Activated CD8-positive, alpha-beta memory T cell treated with anti-CD3 and anti-CD28 coated beads for 4 hours (primary cell): ENCODE data around the gene MGLL.

ENCODE experiments used
- DNase-seq, 2 donors: peaks; one replicate each; pipeline ENCODE4 v3.0.0-alpha.2; 2020; ENCODE audit warnings: low read depth in 2 of 2

The MGLL gene

DNA sequence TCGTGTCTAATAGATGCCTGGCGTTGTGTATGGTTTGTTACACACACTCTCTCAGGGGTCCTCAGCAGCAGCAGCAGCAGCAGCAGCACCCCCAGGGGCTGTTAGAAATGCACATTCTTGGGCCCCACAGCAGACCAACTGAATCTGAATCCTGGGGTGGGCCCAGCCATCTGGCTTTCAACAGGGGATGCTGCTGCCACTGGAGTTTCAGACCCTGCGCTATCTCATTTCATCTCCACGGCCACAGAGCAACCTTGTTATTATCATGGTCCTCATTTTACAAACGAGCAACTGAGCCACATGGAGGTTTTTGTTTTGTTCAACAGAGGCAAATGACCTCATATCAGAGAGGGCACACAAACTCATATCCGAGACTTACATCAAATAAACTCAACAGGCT lies 47.7 kb downstream of the MGLL start:
- DNase-seq: no peak

GRCh38 chr3:127773752-127774395 lies 48.4 kb downstream of the MGLL start:
- no peak for DNase-seq

GRCh38 chr3:127772827-127773751 lies 49.2 kb downstream of the MGLL start:
- DNase-seq: no peak

GRCh38 chr3:127772273-127772672 lies 50.0 kb downstream of the MGLL start:
- DNase-seq: no peak

GRCh38 chr3:127771746-127772145 lies 50.6 kb downstream of the MGLL start:
- DNase-seq: no peak

- no peak for DNase-seq
Observed at GRCh38 chr3:127770671-127771355, 51.5 kb downstream of the MGLL start.

GRCh38 chr3:127769284-127770081 lies 52.8 kb downstream of the MGLL start:
- DNase-seq: no peak

DNA sequence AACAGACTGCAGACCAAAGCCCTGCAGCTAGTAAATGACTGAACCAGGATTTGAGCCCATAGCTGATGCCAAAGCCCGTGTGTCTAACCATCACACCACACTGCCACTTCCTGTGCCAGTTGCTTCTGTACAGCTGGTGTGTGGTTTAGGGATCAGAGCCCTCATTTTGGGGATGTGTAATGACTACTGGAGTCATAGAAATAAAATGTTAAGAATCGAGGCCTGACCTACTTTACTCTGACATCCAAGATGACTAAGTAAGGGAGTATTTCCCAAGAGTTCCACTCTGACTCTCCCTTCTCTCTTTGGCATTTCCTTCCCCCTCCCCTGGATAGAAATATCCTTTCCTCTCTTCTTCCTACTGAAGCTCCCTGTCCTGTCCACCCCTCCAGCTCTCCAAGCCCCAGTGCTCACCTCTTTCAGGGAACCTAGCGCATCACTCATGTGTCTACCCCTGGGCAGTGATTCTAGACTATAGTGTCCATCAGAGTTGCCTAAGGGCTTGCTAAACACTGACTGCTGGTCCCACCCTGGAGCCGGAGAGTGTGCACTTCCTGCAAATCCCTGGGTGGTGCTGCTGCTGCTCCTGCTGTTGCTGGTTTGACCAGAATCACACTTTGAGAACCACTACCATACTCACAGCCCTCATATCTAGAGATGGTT lies 53.8 kb downstream of the MGLL start:
- no peak for DNase-seq

DNA sequence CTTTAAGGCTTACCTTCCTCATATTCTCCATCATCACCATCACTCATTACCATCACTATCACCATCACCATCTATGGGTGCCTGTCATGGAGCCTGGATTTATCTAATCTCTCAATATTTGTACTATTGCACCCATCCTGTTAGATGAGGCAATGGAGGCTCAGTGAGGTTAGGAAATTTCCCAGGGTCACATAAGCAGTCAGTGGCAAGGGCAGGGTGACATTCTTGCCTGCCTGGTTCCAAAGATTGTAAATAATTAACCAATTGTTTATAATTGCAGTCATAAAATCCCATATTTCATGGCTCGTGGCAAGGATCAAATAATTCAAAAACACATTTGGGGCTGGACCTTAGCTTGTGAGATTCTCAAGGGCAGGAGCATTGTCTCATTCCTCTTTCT lies 55.2 kb downstream of the MGLL start:
- DNase-seq: no peak

DNA sequence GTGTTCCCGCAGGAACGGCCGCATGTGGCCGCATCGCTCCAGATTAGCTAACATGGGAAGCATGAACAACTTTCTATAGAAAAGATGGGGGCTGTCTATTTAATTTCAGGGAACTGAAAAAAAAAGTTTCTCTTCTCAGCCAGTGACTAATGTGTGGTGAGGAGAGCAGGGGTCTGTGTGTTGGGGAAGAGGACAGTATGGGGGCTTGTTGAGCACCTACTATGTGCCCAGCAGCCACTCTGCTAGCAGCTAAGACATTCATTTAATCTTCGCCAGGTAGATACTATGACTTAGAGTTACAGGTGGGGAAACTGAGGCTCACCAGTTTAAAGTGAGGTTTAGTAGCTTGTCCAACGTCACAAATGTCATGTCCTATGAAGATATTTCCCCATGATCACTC lies 56.6 kb downstream of the MGLL start:
- DNase-seq: no peak

GRCh38 chr3:127764841-127765362 lies 57.4 kb downstream of the MGLL start:
- no peak for DNase-seq

- no peak for DNase-seq
Observed at GRCh38 chr3:127764301-127764700, 58.0 kb downstream of the MGLL start.

DNA sequence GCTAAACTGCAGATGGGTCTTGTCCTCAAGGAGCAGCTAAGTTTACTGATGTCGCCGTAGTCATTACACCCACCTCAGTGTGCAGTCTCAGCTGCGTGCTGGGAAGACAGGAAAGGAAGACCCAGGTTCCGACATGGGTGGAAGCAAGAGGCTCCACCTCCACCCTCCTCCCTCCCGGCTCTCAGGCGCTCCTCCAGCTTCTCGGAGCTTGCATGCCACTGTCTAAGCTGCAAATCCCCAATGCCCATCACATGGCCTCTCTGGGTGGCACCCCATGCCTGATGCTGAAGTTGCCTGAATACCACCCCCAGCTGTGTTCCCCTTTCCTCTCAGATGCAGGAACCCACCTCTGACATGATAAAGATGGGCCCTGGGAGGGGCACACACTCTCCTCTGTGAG lies 58.5 kb downstream of the MGLL start:
- DNase-seq: no peak

GRCh38 chr3:127763337-127763736 lies 59.0 kb downstream of the MGLL start:
- DNase-seq: no peak

- DNase-seq: no peak
Observed at GRCh38 chr3:127762787-127763105, 59.6 kb downstream of the MGLL start.

DNA sequence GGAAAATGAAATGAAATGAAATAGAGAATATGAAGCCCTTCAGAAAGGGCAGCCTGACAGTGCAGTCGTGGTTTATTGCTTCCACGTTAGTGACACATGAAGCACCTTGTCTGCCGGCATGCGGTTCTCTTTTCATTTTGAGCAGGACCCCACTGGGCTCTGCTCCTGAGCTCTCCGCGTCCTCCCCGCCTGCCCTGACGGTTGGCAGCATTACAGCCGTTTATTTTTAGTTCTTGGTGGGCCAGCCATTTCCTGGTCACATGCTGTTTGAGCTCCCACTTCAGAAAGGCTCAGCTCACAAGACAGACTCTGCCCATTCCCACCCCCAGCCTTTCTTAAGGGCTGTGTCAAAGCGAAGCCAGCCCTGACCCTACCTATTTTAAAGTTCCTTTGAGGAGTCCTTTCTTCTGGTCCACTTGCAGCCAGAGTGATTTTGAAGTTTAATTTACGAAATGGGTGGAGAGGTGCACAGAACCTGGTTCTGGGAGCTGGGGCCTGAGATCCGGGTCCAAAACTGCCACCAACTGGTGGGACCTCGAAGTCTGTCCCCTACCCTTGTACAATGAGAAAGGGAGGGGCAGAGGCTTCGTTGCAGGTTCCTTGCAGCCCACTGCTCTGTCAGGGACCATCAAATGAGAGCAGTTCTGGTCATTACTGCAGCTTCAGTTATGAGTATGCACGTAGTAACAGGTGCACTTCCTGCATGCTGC lies 60.1 kb downstream of the MGLL start:
- DNase-seq: no peak

- no peak for DNase-seq
Observed at GRCh38 chr3:127761441-127761801, 60.9 kb downstream of the MGLL start.

DNA sequence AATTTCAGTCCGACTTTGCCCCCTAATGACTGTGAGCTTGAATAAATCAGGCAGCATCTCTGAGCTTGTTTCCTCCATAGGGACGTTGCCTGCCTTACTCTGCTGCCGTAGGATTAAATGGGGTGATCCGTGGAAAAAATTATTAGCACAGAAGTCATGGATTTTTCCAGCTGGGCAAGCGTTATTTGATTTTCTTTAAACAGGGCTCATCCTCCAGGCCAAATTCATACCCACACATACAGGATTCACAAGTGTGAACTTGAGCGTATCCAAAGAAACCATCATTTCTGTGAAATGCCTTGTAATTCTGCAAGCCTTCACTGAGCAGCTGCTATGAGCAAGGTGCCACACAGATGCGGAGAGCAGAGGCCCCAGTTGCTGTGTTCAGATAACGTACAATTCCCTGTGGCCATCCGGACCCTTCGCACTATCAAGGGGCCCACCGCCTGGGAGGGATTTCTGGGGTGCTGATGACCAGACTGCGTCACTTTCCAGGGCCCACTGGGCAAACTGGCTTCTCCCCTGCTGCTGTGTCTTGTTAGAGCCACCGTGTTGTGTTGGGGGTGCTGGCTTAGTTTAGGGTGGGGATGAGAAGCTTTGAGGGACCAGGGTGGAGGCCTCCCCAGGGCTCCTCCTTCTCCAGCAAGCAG lies 61.4 kb downstream of the MGLL start:
- DNase-seq: no peak

GRCh38 chr3:127760361-127760760 lies 62.0 kb downstream of the MGLL start:
- no peak for DNase-seq

- DNase-seq: no peak
Observed at GRCh38 chr3:127759826-127760225, 62.5 kb downstream of the MGLL start.
